ENCODE data around the gene FAM168A. TPM values are rescaled to one million over a fixed set of nuclear protein-coding genes. Genes with fewer than 3 reads are reported as not detected.

The FAM168A gene
- total and polyA plus RNA-seq, 10 of the 15 experiments (the other 5 are each of a cell fraction or from before 2014, with no cell fraction given): 1.7 to 20.0 (median 10.0) TPM

GRCh38 chr11:73539506-73540084 lies 58.3 kb downstream of the FAM168A start:
- no peaks in the 10 kb centered on the region for H3K9me3 ChIP-seq (replicated peaks; ENCODE audit: control insufficient read depth, insufficient read depth, low read length)
- peaks cover 5% of the 10 kb centered on the region for H3K79me2 ChIP-seq (ENCODE audit: control insufficient read depth, insufficient read depth, low read length)
- no peak overlapping the region for H3K4me2 ChIP-seq (ENCODE audit: control insufficient read depth, insufficient read depth)
- FAIRE-seq (no peak), DNase-seq (ENCODE audit: low read depth, low spot score) (no peak), ATAC-seq (no peak)
- H3K4me1 ChIP-seq (ENCODE audit: control insufficient read depth, insufficient read depth, low read length): peaks cover 13% of the 10 kb centered on the region
- H2AFZ ChIP-seq (ENCODE audit: control insufficient read depth, low read depth, low read length): no peak overlapping the region
- H4K20me1 ChIP-seq (ENCODE audit: control insufficient read depth, insufficient read depth): no peaks in the 10 kb centered on the region
- no peak for TF ChIP-seq YBX1 (IDR thresholded peaks at IDR 0.05)
- no peak for TF ChIP-seq SREBF2 (IDR thresholded peaks at IDR 0.05; ENCODE audit: low read length)
- no peak for TF ChIP-seq KDM1A (IDR thresholded peaks at IDR 0.05; ENCODE audit: borderline replicate concordance)
- TF ChIP-seq EGR1 (IDR thresholded peaks at IDR 0.05; ENCODE audit: borderline replicate concordance in 1 of 2, low read depth in 2 of 2, low read length in 2 of 2): no peak
- TF ChIP-seq MEF2A (IDR thresholded peaks at IDR 0.05; ENCODE audit: insufficient read depth, low read depth, low read length): no peak
- no peak for TF ChIP-seq STAT1 (conservative IDR thresholded peaks at IDR 0.05)
- no peak for TF ChIP-seq E2F4 (IDR thresholded peaks at IDR 0.05; ENCODE audit: low read depth, low read length)
- no peak for TF ChIP-seq MYB (IDR thresholded peaks at IDR 0.05; ENCODE audit: borderline replicate concordance, low read depth, low read length)
- TF ChIP-seq NFXL1 (IDR thresholded peaks at IDR 0.05; ENCODE audit: borderline replicate concordance): no peak
- TF ChIP-seq SP1 (IDR thresholded peaks at IDR 0.05; ENCODE audit: low read depth, low read length): no peak
- H3K4me3 ChIP-seq: no peak overlapping the region
- no peak overlapping the region for H3K27ac ChIP-seq (ENCODE audit: control insufficient read depth, insufficient read depth)
- ChIA-PET CTCF (interaction anchor here (0.8 to 2.0 kb wide), 5 partner anchors 10 to 188 kb away, joined by 3 to 8 read pairs (median 4); no protein-coding TSS in a partner anchor), RAD21 (ENCODE audit: unreplicated experiment) (interaction anchor here (0.7 to 3.1 kb wide), 7 partner anchors 8 to 61 kb away, joined by 3 to 21 read pairs (median 4); no protein-coding TSS in a partner anchor), SMC1A (ENCODE audit: uncharacterized antibody, unreplicated experiment) (interaction anchor here (1.0 to 3.5 kb wide), 12 partner anchors 9 to 86 kb away, joined by 3 to 30 read pairs (median 5); no protein-coding TSS in a partner anchor), POLR2A (interaction anchor here (0.5 to 3.3 kb wide), 5 partner anchors 10 to 220 kb away, joined by 3 to 15 read pairs (median 6); no protein-coding TSS in a partner anchor)
- H3K27me3 ChIP-seq (replicated peaks in 1 of 2; ENCODE audit: control insufficient read depth in 2 of 2, insufficient read depth in 2 of 2, low read length in 1 of 2): no peaks in the 10 kb centered on the region
- BruUV-seq (replicated peaks): no TSS peak
- in situ Hi-C loops (cut with MboI): no loop called here
- H3K36me3 ChIP-seq (ENCODE audit: control insufficient read depth in 2 of 2, insufficient read depth in 2 of 2, low read length in 1 of 2): no peaks in the 10 kb centered on the region
- intact Hi-C loops (cut with micrococcal nuclease; ENCODE audit: unreplicated experiment): no loop called here
- no peak overlapping the region for H3K9ac ChIP-seq (ENCODE audit: control insufficient read depth, insufficient read depth, low read length)
- WGBS (ENCODE audit: insufficient coverage, insufficient replicate concordance, low lambda C conversion rate, missing lambda C conversion rate): 98% methylated on average over 5 of the region's 5 CpGs
